GM12891 (cell line): ENCODE measurements around the gene C1orf226.

ENCODE experiments used
- POLR2A ChIP-seq: IDR thresholded peaks from 2 replicates; pipeline ENCODE4 v1.6.1; 2011; ENCODE audit warnings: low read depth, low read length, control low read depth
- POLR2AphosphoS5 ChIP-seq: IDR thresholded peaks from 2 replicates; pipeline ENCODE4 v1.6.1; 2011; ENCODE audit warnings: low read depth, low read length, control low read depth

DNA sequence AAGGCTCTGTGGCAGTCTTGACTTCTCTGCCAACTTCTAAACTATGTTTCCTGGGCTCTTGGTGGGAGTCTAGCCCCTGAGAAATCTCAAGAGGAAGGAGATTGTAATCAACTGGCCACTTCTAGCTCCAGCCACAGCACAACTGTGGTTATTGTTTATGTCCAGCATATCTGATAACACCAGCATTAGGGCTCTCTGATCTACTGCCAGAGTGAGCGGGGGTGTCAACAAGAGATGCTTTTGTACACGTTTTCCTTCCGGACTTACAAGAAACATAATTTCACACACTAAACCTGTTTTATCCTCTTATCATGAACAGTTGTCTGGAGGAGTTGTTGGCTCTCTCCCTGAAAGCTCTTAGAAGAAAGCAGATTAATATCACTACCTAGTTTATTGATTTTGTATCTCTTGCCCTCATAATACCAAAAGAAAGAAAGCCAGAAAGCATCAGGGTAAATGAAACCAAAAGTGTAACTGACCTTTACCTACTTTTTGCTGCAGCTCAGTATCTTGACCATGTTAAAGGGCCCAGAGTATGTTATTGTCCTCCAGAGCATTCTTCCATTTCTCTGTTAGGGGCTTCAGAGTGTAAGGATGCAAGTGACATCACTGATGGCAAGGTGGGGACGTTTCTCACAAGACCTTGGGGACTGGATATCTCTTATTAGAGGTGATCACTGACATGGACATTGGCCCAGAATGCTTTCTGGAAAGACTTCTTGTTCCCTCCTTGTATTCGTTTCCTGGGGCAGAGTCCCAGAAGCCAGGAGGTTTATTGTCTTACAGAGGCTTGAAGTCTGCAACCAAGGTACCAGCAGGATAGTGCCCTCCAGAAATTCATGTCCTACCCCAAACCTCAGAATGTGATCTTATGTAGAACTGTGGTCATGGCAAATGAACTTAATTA, 40.0 kb downstream of the C1orf226 start:
- TF ChIP-seq POLR2A (no peak), POLR2AphosphoS5 (no peak)
